NCI-H2171 (cell line): ENCODE measurements around the gene PODNL1.
"Not testable (repeated sequence)": the region's sequence is repeated elsewhere in the genome, so short reads cannot be mapped to it uniquely, and the experiment has no call there.

Experiments used
- DNase-seq: peaks from one replicate; lab custom pipeline; 2025; lab: John Stamatoyannopoulos, UW

The PODNL1 gene

GRCh38 chr19:13938301-13939064 lies at the start of gene PODNL1:
TSS of gene PODNL1 (minus strand) at chr19:13938417. CDS start at chr19:13938181, 236 bp downstream.
- DNase-seq = no peak

GRCh38 chr19:13987101-13987890 lies 49.1 kb upstream of the PODNL1 start:
- no peak for DNase-seq

- DNase-seq = peak; percentile 81
Measured at GRCh38 chr19:13986348-13986904, 48.2 kb upstream of the PODNL1 start.

- DNase-seq = peak; percentile 87
Measured at GRCh38 chr19:13985771-13986347, 47.6 kb upstream of the PODNL1 start.

- DNase-seq = no peak
Measured at GRCh38 chr19:13984875-13985741, 46.9 kb upstream of the PODNL1 start.

- DNase-seq = peak; percentile 28
Measured at GRCh38 chr19:13984186-13984585, 46.0 kb upstream of the PODNL1 start.

GRCh38 chr19:13983213-13983889 lies 45.1 kb upstream of the PODNL1 start:
- peak; percentile 90 for DNase-seq

GRCh38 chr19:13982773-13983172 lies 44.6 kb upstream of the PODNL1 start:
- DNase-seq = no peak

GRCh38 chr19:13981988-13982501 lies 43.8 kb upstream of the PODNL1 start:
- peak; percentile 84 for DNase-seq

- no peak for DNase-seq
Measured at GRCh38 chr19:13981467-13981866, 43.2 kb upstream of the PODNL1 start.

GRCh38 chr19:13981021-13981420 lies 42.8 kb upstream of the PODNL1 start:
- no peak for DNase-seq

GRCh38 chr19:13980340-13980739 lies 42.1 kb upstream of the PODNL1 start:
- DNase-seq = no peak

- DNase-seq = no peak
Measured at GRCh38 chr19:13979686-13980085, 41.5 kb upstream of the PODNL1 start.

GRCh38 chr19:13979244-13979615 lies 41.0 kb upstream of the PODNL1 start:
- DNase-seq = no peak

GRCh38 chr19:13978351-13979243 lies 40.4 kb upstream of the PODNL1 start:
- peak; percentile 81 for DNase-seq

GRCh38 chr19:13977803-13978202 lies 39.6 kb upstream of the PODNL1 start:
- DNase-seq = no peak

GRCh38 chr19:13976446-13976845 lies 38.2 kb upstream of the PODNL1 start:
- no peak for DNase-seq

- DNase-seq = no peak
Measured at GRCh38 chr19:13975870-13976269, 37.7 kb upstream of the PODNL1 start.

GRCh38 chr19:13974073-13974472 lies 35.9 kb upstream of the PODNL1 start:
- peak; percentile 96 for DNase-seq

- DNase-seq = not testable (repeated sequence)
Measured at GRCh38 chr19:13973479-13973878, 35.3 kb upstream of the PODNL1 start.
